T-helper 17 cell (primary cell): ENCODE measurements around the gene DEPDC7. TPM values are rescaled to one million over a fixed set of nuclear protein-coding genes. Genes with fewer than 3 reads are reported as not detected.
"Not testable (repeated sequence)": the region's sequence is repeated elsewhere in the genome, so short reads cannot be mapped to it uniquely, and the experiment has no call there.

Source experiments
- ATAC-seq: fragments of 150-1000 bp; cut with Tn5 transposase; 2 replicates; pipeline ENCODE4 v1.10.0; 2021; ENCODE audit warnings: mild to moderate bottlenecking, moderate library complexity
- DNase-seq, 3 donors: peaks; one replicate each; pipeline versions ENCODE4 v3.0.0 to v3.0.0-alpha.2; 2020 to 2021
- H3K9me3 ChIP-seq: one replicate; pipeline ENCODE4 v1.7.0; 2013; ENCODE audit warnings: low read length, mild to moderate bottlenecking; ENCODE audit not compliant: control insufficient read depth, poor library complexity, severe bottlenecking
- H3K27ac Mint-ChIP-seq: one replicate; pipeline ENCODE4 v1.8.0; 2022; ENCODE audit warnings: mild to moderate bottlenecking, moderate library complexity, mixed read lengths
- H3K27me3 Mint-ChIP-seq: one replicate; pipeline ENCODE4 v1.8.0; 2022; ENCODE audit warnings: mixed read lengths
- H3K36me3 Mint-ChIP-seq: one replicate; pipeline ENCODE4 v1.8.0; 2022; ENCODE audit warnings: low read depth, mixed read lengths
- H3K4me1 Mint-ChIP-seq: one replicate; pipeline ENCODE4 v1.8.0; 2022; ENCODE audit warnings: mild to moderate bottlenecking, mixed read lengths
- H3K4me3 Mint-ChIP-seq: one replicate; pipeline ENCODE4 v1.8.0; 2022; ENCODE audit warnings: mild to moderate bottlenecking, moderate library complexity, mixed read lengths
- total RNA-seq, 4 donors: library from RNA in 2 of 4; stranded (reverse) in 2 of 4; gene quantifications; one replicate each; pipeline ENCODE4 v1.2.3 and lab custom pipeline; 2022 to 2026

Gene DEPDC7
- total RNA-seq, 2 donors from 2014 or later = 0.47 to 0.70 TPM

DNA sequence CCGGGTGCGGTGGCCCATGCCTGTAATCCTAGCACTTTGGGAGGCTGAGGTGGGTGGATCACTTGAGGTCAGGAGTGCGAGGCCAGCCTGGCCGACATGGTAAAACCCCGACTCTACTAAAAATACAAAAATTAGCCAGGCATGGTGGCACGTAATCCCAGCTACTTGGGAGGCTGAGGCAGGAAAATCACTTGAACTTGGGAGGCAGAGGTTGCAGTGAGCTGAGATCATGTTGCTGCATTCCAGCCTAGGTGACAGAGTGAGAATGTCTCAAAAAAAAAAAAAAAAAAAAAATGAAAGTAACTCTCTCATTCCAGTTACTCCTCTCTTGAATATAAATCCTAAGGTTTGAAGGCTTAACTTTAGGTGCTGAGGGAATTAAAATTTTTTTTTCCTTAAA lies 13.5 kb downstream of the DEPDC7 start:
- peaks cover 56% of the 10 kb centered on the region for H3K27me3 Mint-ChIP-seq
- not testable (repeated sequence) for H3K4me3 Mint-ChIP-seq, DNase-seq, H3K36me3 Mint-ChIP-seq, H3K9me3 ChIP-seq, H3K4me1 Mint-ChIP-seq, H3K27ac Mint-ChIP-seq, ATAC-seq

DNA sequence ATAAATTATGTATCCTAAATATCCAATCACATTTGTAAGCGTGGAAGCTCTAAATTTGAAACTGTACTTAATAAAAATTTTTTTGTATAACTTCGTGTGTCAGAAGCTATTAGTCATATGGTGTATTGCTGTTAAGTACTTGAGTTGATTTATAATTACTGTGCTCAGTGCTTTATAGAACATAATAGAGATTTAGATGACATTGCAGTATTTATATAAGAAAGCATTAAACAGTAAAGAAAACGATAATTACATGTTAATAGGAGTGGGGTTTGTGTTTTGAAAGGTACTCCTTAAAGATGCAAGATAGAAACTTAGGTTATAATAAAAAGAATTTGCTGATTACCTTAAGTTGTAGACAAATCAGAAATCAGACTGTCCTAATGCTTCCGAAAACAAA lies 17.8 kb downstream of the DEPDC7 start:
- DNase-seq = no peak
- no peak overlapping the region for H3K27ac Mint-ChIP-seq
- H3K27me3 Mint-ChIP-seq = peaks cover 35% of the 10 kb centered on the region
- H3K36me3 Mint-ChIP-seq = peaks cover 6% of the 10 kb centered on the region
- H3K4me3 Mint-ChIP-seq = no peak overlapping the region
- ATAC-seq = no peak
- no peaks in the 10 kb centered on the region for H3K9me3 ChIP-seq
- H3K4me1 Mint-ChIP-seq = peaks cover 4% of the 10 kb centered on the region

DNA sequence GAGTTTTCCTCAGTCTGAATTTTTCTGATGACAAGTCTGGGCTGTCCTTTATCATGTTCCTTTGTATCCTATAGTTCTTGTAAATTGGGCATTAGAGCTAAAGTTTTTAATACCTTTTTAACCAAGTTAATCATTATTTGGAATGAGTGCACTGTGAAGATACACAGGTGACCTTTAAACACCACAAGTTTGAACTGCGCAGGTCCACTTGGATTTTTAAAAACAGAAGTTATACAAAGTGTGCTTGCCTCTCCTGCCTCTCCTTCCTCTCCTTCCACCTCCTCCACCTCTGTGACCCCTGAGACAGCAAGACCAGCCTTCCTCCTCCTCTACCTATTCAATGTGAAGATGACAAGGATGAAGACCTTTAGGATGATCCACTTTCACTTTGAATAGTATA lies 19.3 kb downstream of the DEPDC7 start:
- Mint-ChIP-seq H3K27me3 (peaks cover 35% of the 10 kb centered on the region), H3K4me3 (no peak overlapping the region), H3K27ac (no peak overlapping the region), H3K4me1 (peaks cover 6% of the 10 kb centered on the region), H3K36me3 (peaks cover 6% of the 10 kb centered on the region)
- ATAC-seq = no peak
- no peak for DNase-seq
- H3K9me3 ChIP-seq = no peaks in the 10 kb centered on the region

DNA sequence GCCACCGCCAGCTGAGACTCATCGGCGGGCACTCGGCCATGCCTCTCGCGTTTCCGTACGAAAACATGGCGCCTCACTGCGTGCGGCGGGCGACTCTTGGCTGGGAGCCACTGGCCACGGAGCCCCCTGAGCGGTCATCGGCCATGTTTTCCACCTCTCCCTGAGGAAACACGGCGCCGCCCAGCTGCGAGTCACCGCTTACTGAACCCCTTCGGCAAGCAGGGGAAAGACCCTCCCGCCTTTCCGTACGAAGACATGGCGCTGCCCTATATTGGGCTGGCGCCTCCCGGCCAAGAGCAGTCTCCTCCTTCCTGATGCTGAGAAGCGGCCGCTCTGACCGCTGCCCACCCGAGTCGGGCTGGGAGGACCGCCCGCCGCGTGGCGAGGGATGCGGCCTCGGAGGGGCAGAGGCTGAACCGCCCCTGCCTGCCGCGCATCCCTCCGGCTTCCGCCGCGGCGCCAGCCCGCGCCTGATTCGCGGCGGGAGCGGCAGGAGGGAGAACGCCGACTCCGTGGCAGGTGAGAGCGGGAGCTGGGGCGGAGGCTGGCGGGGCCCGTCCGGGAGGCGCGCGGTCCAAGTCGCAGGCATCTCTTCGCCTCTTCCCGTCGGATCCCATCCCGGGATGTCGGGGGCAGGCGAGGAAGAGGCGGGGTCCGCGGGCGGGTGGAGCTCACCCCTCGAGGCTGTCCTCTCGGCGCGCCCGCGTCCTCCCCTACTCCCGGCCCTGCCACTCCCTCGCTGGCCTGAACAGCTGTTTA lies 23.8 kb downstream of the DEPDC7 start, which contains the start of gene TCP11L1:
TSS of gene TCP11L1 (plus strand) at position 299 of the 759 bp plus-strand sequence. CDS start 4,202 bp downstream, outside the sequence.
- no peaks in the 10 kb centered on the region for H3K9me3 ChIP-seq
- peak; percentile 89 for ATAC-seq
- Mint-ChIP-seq H3K4me3 (peak within 1 kb of the TSS; percentile 92), H3K36me3 (peaks cover 6% of the 10 kb centered on the region), H3K27ac (peak within 1 kb of the TSS; percentile 87), H3K27me3 (peaks cover 11% of the 10 kb centered on the region), H3K4me1 (peaks cover 17% of the 10 kb centered on the region)
- peak; percentile 54 to 65 (median 57) for DNase-seq

DNA sequence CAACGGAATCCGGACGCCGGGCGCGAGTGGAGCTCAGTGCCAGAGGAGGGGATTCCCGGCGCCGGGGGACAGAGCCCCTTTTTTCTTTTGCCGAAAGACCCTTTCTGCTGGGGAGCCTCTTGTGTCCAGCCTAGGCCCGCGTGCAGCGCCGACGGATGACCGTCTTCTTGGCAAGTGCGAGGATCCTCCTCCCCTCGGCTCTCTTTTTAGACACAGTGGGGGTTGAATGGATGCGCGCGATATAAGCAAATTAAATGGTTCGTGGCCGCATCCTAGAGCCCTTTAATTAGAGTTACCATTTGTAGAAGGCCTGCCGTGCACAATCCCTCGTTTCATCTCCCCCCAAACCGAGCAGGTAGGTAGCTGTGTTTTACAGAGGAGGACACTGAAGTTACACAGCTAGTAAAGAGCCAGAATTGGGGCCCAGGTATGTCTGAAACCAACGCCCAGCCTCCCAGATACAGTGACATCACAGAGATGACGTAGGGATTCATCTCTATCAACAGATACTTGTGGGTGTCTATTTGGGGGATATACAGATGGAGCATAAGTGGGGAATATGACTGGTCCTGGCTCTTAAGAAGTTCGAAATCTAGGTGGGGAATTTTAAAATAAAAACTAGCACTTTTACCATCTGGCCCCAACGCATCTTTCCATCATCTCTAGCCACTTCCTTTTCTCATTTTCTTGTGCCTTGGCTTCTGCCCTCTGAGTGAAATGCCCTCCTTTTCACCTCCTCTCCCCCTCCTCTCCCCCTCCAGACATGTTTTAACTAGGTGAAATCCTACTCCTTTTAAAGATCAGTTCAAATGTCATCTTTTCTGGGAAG lies 24.6 kb downstream of the DEPDC7 start:
- H3K36me3 Mint-ChIP-seq = peaks cover 4% of the 10 kb centered on the region
- peak overlapping the region; percentile 87 for H3K27ac Mint-ChIP-seq
- DNase-seq (peak in 1 of 3 donors; percentile 17), ATAC-seq (peak; percentile 55)
- peaks cover 15% of the 10 kb centered on the region for H3K4me1 Mint-ChIP-seq
- peak overlapping the region; percentile 92 for H3K4me3 Mint-ChIP-seq
- H3K9me3 ChIP-seq = no peaks in the 10 kb centered on the region
- H3K27me3 Mint-ChIP-seq = peaks cover 3% of the 10 kb centered on the region

DNA sequence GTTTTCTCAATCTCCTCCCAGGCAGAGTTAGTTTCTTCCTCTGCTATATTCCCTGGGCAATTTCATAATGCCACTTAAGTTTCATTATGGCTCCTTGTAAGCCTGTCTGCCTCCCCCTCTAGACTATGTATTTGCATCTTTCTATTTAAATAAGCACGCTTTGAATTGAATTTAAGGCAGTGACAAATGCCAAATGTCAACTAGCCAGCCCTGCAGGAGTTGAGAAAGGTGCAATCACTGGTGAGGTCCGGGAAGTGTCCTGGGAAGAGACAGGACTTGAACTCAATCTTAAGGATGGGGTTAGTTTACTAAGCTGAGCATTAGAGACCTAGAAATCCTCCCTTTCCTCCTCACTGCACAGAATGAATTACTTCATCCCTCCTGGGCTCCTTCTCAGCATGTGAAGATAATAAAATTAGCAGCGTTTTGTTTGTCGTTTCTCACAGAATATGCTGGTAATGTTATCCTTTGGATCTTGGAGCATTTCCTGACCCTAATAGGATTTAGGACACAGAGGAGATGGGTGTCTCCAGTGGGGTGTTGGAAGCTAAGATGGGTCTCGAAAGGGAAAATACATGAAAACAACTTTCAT lies 25.3 kb downstream of the DEPDC7 start:
- peaks cover 17% of the 10 kb centered on the region for H3K4me1 Mint-ChIP-seq
- no peaks in the 10 kb centered on the region for H3K27me3 Mint-ChIP-seq
- DNase-seq (no peak), ATAC-seq (no peak)
- H3K4me3 Mint-ChIP-seq = peak overlapping the region; percentile 92
- H3K27ac Mint-ChIP-seq = peak overlapping the region; percentile 87
- H3K9me3 ChIP-seq = no peaks in the 10 kb centered on the region
- peaks cover 4% of the 10 kb centered on the region for H3K36me3 Mint-ChIP-seq

DNA sequence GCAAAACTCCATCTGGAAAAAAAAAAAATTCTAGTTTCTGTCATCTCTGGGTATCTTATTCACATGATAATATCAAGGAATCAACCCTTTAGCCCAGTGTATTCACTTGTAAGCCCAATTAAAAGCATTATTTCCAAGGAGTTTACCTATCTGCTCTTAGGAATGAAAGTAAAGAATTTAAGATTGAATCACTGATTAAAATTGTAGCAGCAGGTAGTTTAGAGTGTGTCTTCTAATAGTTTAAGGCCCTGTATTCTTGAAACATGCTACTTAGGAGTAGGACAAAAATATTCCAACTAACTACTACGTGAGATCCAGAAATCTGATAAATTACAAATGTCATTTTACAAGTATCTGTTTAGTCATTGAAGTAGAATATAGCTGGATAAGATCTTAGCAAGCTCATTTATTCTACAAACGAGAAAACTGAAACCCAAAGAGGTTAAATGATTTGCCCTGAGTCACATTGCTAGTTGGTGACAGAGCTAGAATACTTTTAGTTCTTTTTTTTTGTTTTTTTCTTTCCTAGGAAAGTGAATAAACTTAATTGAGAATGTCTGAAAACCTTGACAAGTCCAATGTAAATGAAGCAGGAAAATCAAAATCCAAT lies 27.6 kb downstream of the DEPDC7 start:
- H3K4me1 Mint-ChIP-seq = peaks cover 20% of the 10 kb centered on the region
- H3K27ac Mint-ChIP-seq = no peak overlapping the region

DNA sequence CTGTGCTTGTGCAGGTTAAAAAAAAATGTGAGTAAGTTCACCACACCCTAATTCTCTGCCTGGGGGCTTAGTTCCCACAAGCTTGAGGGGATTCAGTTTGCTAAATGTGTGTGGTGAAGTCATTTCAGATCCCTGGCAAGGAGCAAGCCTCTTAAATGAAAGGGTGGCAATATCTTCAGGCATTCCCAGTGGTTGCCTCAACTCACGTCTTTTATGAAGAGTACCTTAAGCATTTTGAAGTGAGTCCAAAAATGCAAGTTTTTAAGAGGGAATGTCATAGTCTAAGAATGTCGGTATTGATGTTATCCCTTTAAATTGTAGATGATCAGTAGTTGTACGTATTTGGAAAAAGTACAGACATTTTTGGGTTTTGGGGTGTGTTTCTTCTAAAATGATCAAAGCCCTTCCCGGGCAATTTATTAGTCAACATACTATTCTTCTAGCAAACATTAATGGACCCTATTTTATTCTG lies 28.6 kb downstream of the DEPDC7 start:
- no peaks in the 10 kb centered on the region for H3K36me3 Mint-ChIP-seq
- peaks cover 17% of the 10 kb centered on the region for H3K4me1 Mint-ChIP-seq
- no peak overlapping the region for H3K27ac Mint-ChIP-seq
- H3K4me3 Mint-ChIP-seq = no peak overlapping the region
- H3K9me3 ChIP-seq = no peaks in the 10 kb centered on the region
- no peaks in the 10 kb centered on the region for H3K27me3 Mint-ChIP-seq
- no peak for DNase-seq
- ATAC-seq = no peak

More for the DNA sequence above, 27.6 kb downstream of the DEPDC7 start:
- H3K4me3 Mint-ChIP-seq = no peak overlapping the region
- ATAC-seq (no peak), DNase-seq (no peak)
- H3K9me3 ChIP-seq = no peaks in the 10 kb centered on the region
- no peaks in the 10 kb centered on the region for H3K27me3 Mint-ChIP-seq
- H3K36me3 Mint-ChIP-seq = no peaks in the 10 kb centered on the region

DNA sequence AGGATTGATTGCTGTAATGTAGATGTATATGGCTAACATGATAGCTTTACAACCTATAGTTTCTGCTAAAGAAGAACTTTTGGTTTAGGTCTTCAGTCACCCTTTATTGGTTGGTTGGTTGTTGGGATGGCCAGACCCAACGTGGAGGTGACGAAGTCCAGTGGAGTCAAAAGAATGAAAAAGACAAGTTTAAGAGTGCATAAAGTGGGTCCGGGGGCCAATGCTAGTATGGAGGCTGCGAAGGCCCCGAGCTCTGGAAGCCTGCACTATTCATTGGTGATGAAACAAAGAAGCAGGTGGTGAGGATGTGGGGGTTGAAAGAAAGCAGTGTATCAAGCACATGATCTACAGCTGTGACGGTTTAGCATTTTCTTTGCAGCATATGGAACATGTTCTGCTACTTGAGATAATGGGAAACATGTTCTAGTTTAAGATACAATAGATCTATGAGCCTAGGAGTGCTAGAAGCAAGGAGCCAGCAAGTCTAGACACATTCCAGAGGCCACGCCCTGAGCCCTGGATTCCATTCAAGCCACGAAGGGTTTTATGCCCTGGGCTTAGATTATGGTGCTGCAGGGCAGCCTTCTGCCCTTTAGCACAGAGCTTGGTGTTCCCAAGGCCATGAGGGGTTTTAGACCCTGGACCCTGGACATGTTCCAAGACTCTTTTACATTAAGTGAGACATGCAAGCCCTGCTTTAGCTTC lies 30.0 kb downstream of the DEPDC7 start:
- H3K36me3 Mint-ChIP-seq = no peaks in the 10 kb centered on the region
- DNase-seq (no peak), ATAC-seq (no peak)
- no peak overlapping the region for H3K4me3 Mint-ChIP-seq
- peaks cover 11% of the 10 kb centered on the region for H3K4me1 Mint-ChIP-seq
- H3K27ac Mint-ChIP-seq = no peak overlapping the region
- no peaks in the 10 kb centered on the region for H3K27me3 Mint-ChIP-seq
- no peaks in the 10 kb centered on the region for H3K9me3 ChIP-seq

DNA sequence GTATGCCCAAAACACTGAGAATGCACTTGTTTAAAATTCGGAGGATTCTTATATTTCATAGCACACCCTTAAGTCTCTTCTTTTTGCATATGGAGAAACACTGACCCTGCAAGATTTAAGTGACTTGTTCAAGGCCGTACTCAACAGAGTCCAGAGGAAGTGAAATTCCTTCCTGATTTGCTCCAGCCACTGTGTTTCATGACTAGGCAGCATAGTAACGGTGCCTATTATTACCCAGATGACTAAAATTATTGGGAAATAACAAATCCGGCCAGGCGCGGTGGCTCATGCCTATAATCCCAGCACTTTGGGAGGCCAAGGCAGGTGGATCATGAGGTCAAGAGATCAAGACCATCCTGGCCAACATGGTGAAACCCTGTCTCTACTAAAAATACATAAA lies 33.0 kb downstream of the DEPDC7 start:
- H3K27ac Mint-ChIP-seq, H3K4me3 Mint-ChIP-seq, H3K27me3 Mint-ChIP-seq, H3K9me3 ChIP-seq, DNase-seq, ATAC-seq, H3K4me1 Mint-ChIP-seq, H3K36me3 Mint-ChIP-seq: not testable (repeated sequence)

DNA sequence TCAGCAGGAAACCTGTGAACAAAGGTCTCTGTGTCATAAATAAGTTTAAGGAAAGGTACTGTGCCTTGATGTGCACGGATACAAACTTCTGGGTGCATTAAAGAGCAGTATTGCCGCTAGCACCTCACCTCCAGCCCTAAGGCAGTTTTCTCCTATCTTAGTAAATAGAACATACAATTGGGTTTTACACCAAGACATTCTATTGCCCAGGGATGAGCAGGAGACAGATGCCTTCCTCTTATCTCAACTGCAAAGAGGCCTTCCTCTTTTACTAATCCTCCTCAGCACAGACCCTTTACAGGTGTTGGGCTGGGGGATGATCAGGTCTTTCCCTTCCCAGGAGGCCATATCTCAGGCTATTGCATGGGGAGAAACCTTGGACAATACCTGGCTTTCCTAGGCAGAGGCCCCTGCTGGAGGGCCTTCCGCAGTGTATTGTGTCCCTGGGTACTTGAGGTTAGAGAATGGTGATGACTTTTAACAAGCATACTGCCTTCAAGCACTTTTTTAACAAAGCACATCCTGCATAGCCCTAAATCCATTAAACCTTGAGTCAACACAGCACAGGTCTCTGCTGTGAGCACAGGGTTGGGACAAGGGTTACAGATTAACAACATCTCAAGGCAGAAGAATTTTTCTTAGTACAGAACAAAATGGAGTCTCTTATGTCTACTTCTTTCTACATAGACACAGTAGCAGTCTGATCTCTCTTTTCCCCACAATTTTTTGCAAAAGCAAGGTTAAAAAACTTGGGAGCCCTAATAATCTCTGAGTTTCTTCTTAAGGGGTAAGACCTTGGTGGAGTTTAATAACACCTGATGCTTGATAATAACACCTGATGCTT lies 34.1 kb downstream of the DEPDC7 start:
- H3K9me3 ChIP-seq, H3K4me3 Mint-ChIP-seq, H3K4me1 Mint-ChIP-seq, H3K36me3 Mint-ChIP-seq, DNase-seq, ATAC-seq, H3K27me3 Mint-ChIP-seq, H3K27ac Mint-ChIP-seq: not testable (repeated sequence)

DNA sequence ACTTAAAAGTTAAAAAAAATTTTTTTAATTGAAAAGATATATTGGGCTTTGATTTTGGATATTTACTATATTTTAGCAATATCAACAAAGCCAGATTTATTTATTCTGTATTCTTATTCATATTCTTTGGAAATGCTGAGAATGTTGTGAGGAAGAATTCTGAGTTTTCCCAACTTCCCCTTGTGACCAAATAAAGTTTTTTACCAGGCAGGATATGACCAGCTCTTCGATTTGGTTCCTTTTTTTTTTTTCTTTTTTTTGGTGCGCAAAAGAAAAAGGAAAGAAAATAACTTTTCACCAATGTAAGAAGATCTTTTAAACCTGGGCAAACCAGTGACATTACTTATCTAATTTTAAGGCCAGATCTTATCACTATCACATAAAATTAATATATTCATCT lies 36.6 kb downstream of the DEPDC7 start:
- DNase-seq = no peak

More for the DNA sequence above, 36.6 kb downstream of the DEPDC7 start:
- H3K36me3 Mint-ChIP-seq = no peaks in the 10 kb centered on the region
- peak overlapping the region; percentile 56 for H3K27ac Mint-ChIP-seq
- no peaks in the 10 kb centered on the region for H3K27me3 Mint-ChIP-seq
- ATAC-seq = no peak
- H3K4me1 Mint-ChIP-seq = peaks cover 6% of the 10 kb centered on the region
- H3K4me3 Mint-ChIP-seq = no peak overlapping the region
- no peaks in the 10 kb centered on the region for H3K9me3 ChIP-seq
